ENCODE measurements around the gene SRSF4.

GRCh38 chr1:29166291-29166878 is 15.3 kb downstream of the SRSF4 start:
- TF ChIP-seq NRF1 (IDR thresholded peaks at IDR 0.05; ENCODE audit: low read depth, low read length) = no peak
- TF ChIP-seq SIN3A (IDR thresholded peaks at IDR 0.05; ENCODE audit: borderline replicate concordance, low read depth, low read length) = no peak
- TF ChIP-seq EZH2phosphoT487 (IDR thresholded peaks at IDR 0.05; ENCODE audit: borderline replicate concordance, low read depth) = no peak
- no peak for TF ChIP-seq CTCF (IDR thresholded peaks at IDR 0.05)
- no peak for TF ChIP-seq EP300 (IDR thresholded peaks at IDR 0.05; ENCODE audit: borderline replicate concordance in 1 of 2, low read depth in 1 of 2, low read length in 1 of 2)
- no peak for TF ChIP-seq REST (IDR thresholded peaks at IDR 0.05; ENCODE audit: low read depth, low read length)
- TF ChIP-seq GATA2 (CRISPR knock-in tag; IDR thresholded peaks at IDR 0.05) = no peak
- TF ChIP-seq TAF1 (IDR thresholded peaks at IDR 0.05; ENCODE audit: borderline replicate concordance, low read depth, low read length) = no peak
- TF ChIP-seq TCF12 (IDR thresholded peaks at IDR 0.05) = no peak
- TF ChIP-seq CHD2 (IDR thresholded peaks at IDR 0.05; ENCODE audit: low read length, partially characterized antibody) = no peak
- TF ChIP-seq RXRA (IDR thresholded peaks at IDR 0.05; ENCODE audit: borderline replicate concordance, low read depth) = no peak

All from SK-N-SH (cell line).